ENCODE measurements around the gene SYNDIG1.

Gene SYNDIG1

DNA sequence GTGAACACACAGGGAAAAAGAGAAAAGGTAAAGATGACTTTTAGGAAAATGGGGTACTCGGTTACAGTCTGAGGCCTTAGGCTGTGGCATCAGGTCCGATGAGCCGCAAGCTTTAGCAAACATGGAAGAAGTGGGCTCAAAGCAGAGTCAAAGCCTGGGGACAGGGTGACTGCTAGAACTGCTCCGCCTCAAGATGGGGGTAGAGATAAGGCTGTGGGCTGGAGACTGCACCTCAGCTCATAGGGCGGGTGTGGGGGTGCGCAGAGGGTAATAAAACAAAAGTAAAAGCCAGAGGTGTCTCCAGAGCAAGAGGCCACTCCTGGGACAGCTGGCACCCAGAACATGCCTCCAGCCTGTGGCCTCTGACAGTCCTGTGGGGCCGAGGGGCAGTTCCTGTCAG is 21.3 kb upstream of the SYNDIG1 start:
- DNase-seq = no peak

DNA sequence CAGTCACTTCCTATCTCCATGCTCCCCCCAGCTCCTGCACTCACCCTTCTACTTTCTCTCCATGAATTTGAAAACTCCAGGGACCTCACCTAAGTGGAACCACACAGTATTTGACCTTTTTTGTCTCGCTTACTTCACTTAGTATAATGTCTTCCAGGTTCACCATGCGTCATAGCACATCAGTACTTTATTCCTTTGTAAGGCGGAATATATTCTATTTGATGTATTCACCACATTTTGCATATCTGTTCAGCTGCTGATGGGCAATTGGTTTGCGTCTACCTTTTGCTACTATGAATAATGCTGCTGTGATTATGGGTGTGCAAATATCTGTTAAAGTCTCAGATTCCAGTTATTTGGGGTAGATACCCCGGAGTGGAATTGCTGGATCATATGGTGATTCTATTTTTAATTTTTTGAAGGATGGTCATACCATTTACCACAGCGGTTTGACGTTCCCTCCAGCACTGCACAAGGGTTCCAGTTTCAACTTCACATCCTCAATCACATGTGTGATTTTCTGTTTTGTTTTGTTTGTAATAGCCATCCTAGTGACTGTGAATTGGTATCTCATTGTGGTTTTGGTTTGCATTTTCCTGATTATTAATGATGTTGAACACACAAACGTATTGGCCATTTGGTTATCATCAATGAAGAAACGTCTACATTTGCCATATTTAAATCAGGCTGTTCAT is 20.3 kb upstream of the SYNDIG1 start:
- DNase-seq = no peak

DNA sequence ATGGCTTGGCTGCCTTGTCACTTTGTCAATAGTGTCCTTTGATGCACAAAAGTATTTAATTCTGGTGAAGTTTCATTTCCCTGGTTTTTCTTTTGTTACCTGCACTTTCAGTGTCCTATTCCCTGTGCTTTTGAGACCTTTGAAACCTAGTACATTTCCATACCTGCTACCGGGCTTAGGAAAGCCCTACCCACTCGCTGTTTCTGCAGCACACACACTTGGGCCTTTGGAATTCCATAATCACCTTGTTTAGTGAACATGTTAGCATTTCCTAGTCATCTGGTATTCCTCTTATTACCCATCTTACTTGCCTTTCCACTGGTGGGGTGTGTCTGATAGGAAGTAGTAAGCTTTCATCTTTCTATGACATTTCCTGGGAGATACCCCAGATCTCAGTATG is 19.3 kb upstream of the SYNDIG1 start:
- no peak for DNase-seq

DNA sequence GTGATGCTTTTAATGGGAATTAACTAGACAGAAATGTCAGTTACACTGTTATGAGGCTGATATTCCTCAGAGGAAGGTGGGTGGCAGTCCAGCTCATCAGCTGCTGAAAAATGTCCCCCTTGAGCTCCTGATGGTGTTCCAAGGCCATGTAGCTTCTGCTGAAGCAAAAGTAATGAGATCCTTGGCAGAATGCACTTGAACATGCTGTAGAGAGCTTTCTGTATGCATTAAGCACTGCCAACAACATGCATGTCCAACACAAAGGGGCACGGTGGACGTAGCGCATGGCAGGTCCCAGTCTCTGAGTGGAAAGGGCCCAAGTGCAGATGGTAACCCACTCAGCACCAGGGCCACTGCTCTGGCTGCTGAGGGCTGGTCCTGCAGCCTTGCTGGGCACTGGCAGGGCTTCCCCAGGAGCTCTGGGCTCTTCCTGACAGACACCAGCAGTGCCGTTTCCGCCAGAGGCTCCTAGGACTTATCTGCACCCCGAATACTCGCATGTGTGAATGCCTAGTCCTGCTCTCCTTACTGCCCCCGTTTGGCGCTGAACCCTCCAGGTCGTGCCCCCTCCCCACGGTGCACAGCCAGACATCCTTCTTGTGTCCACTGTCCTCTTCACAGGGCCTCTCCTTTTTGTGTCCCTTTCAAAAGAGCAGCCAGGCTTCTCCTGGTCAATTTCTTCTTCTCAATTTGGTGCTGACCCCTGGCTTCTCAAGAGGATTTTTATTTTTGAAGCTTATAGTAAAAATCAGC is 18.6 kb upstream of the SYNDIG1 start:
- no peak for DNase-seq

DNA sequence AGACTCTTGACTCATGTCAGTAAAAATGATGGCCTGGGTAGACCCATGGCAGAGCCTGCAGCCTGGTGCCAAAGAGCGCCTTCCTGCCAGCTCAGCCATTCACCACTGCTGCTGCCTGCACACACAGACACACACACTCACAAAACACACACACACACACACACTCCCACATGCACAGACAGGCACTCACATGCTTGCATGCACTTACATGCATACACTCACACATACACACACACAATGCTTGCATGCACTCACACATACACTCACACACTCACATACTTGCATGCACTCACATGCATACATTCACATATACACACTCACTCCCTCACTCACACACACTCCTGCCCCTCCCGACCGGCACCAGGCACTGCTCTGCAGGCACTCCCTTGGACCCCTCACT is 18.0 kb upstream of the SYNDIG1 start:
- DNase-seq = no peak

DNA sequence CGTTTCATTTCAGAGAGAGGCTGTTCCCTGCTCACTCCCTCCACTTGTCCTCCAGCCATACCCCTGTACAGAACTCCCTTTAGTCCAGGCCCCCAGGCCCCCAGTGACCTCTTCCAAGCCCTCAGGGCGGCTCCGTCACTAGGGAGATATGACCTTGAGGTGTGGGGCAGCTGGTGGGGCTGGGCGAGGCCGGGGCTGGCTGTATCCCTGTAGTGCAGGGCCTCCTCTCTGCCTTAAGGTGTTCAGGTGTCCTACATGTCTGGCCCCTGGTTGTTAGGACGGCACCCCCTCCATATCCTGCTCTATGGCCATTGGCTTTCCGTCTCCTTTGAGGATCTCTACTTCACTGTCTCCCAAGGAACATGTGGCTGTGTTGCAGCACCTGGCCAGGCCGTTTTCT is 17.4 kb upstream of the SYNDIG1 start:
- no peak for DNase-seq

DNA sequence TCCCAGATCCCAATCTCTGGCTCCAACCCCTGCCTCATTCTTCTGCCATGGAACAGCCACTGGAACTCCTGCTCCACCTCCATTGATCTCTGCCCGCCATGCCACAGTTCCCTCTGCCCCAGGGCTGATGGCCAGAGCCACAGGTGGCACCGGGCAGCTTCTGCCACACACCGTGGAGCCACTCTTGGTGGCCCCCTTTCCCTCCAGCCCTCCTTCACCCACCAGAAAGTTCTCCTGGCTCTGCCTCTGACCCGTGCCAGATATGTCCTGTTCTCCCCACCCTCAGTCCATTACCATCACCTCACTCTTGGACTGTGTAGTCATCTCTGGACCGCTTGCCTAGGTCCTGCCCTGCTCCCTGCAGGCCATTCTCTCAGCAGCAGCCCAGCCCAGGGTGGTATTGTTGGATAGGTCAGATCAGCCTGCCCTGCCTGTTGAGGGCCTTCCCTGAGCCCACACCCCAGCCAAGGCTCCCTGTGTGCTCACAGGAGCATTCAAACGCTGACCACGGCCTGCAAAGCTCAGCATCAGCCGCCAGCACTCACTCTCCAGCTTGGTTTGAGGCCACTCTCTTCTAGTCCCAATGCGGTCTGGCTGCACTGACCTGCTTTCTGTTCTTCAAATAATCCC is 16.8 kb upstream of the SYNDIG1 start:
- no peak for DNase-seq

DNA sequence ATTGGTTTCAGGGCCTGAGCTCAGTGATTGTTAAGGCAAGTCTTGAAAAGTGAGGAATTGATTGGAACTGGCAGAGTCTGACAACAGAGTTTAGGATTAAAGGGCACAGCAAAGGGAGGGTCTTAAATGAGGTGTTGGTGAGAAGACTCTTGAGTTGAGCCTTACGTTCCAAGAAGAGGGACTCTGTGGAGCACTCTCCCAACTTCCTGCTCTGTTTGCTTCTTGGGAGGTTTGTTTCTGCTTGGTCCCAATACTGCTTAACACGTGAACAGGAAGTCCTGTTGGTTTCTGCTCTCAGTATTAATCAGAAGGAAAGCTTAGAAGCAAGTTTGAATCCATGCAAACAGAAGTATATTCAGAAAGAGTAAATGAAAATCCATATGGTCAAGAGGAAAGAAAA is 15.6 kb upstream of the SYNDIG1 start:
- no peak for DNase-seq

DNA sequence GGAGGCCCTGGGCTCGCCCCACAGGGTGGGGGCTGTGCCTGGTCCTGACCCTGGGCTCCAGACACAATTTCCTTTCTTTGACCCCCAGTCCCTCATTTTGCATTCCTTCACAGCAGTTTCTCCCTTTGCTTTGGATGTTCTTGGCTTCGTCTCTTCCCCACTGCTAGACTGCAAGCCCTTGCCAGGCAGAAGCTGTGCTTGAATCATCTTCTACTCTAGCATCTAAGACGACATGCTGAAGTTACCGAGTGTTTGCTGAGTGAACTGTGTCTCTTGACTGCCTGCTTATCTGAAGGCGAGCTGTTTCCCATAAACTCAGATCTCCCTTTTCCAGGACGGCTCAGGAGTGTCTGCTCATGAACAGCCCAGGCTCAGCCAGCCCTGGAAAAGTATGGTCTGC is 14.3 kb upstream of the SYNDIG1 start:
- DNase-seq = no peak

DNA sequence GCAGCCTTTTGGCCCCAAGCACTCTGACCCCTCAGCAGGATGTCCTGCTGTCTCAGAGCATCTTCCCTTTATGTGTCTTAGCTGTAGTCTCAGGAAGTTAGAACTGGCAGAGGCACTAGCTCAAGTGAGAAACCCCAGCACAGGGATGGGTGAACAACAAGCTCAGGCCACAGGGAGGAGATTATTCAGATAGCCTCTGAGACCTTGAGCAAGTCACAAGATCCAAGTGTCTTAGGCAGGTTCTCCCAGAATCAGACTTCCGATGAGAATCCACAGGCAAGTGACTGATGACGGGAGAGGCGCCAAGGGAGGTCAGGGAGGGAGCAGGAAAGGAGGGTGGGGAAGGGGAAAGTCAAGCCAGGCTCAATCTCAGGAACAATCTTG is 13.0 kb upstream of the SYNDIG1 start:
- DNase-seq = no peak

DNA sequence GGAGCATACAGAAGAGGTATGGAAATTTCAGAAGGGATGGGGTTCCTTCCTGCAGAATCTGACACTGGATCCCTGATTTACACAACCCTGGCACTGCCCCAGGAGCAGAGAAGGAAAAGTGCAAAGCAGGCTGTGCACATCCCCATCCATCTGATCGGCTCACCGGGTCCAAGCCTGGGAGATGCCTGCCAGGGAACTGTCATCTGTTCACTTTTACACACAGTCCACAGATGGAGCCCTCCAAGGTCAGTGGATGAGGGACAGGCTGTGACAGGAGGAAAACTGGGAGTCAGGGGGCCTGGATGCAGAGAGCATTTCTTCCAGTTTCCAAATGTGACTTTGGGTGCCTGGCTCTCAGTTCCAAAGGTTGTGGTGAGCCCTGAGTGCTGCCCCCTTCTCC is 11.0 kb upstream of the SYNDIG1 start:
- DNase-seq = no peak

DNA sequence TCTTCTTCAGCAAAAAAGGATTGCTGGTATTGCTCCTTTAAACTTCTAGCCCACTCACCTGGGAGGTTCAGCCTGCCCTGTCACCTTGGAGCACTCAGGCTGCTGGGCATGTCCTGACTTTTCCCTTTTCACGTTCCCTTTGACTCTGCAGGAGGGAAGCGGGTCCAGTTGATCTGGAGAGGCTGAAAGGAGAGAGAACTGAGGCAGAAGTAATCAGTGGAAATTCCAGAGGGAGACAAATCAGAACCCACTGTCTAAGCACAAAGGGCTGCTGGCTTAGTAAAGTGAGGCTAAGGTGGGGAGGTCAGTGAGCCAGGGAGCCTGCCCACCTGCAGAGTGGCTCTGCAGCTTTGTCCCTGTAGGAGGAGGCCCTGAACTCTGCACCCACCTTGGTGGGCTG is 9.7 kb upstream of the SYNDIG1 start:
- DNase-seq = no peak

DNA sequence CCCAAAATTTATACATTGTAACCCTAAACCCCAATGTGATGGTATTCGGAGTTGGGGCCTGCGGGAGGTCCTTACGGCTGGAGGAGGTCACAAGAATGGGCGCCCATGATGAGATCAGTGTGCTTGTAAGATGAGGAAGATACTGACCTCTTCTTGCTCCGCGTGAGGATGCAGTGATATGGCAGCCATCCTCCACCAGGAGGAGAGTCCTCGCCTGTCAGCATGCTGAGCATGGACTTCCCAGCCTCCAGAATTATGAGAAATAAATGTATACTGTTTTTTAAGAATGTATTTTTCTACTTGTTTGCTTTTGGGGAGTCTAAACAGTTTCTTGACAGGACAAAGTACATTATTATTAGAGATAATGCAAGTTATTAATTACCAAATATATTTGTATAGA is 8.7 kb upstream of the SYNDIG1 start:
- no peak for DNase-seq

DNA sequence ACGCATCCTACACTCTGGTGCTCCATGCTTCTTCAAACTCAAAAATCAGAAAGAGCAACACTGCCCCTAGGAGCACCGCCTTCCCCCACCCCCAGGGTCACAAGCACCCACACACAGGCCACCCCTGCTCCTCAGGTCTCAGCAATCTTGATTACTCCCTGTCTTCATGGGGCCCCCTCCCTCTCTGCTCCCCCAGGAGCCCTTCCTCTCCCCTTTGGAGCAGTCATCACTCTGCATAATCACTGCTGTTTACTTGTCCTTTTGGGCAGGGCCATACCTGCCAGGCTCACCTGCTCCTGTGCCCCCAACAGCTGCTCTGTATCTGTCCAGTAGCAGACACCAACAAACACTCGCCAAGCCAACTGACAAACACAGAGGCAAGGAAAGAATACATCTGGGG is 7.6 kb upstream of the SYNDIG1 start:
- no peak for DNase-seq

DNA sequence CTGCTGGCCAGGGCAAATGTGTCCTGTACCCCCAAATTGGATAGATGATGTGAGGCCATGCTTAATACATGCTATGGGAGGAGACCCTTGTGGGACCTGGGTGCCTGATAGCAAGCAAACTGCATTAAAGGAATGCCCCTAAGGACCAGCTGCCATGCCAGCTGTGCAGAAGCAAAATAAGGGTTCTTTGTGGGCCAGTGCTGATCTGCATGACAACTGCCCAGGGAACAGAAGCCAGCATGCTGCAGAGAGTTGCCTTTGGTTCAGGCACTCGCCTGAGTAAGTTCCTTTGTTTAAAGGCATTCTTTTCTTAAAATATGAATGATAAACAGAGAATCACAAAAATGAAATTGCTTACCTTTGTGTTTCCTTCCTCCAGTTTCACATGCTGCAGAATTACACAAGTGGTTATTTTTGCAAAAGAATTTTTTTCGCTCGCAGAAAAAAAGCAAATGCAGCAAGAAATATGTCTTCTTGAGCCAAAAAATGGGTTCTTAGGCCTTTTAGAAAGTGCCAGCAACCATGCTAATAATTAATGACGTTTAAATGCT is 6.9 kb upstream of the SYNDIG1 start:
- no peak for DNase-seq

DNA sequence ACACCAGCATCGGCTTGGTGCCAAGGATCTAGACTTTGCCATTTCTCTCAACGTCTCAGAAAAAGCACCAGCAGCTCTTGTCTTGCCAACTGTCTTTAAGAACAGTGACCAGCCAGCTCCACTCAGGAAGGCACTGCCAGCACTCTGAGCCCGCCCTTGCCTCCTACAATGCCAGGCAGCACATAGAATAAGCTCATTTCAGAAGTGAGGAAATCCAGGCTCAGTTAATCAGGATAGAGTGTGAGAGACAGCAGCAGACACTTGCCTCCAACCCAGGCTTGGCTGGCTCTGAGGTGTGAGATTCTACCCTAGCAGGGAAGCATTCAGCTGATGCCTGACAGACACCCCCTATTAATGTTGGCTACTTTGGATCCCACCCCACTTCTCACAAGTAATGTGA is 4.3 kb upstream of the SYNDIG1 start:
- no peak for DNase-seq

DNA sequence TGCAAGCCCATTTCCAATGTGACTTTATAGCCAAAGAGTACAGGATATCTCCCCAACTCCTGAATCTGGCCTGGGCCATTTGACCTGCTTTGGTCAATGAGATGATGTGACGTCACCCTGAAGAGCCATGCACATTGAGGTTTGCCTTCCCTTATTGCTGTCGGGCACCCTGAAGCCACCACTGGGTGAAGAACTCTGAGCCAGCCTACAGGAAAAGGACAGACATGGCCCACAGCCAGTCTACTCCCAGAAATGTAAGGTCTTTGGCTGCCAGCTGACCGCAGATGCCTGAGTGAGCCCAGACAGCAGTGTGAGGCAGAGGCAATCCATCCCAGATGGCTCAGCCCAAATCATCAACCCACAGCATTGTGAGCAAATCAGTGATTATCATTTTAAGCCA is 3.7 kb upstream of the SYNDIG1 start:
- no peak for DNase-seq

DNA sequence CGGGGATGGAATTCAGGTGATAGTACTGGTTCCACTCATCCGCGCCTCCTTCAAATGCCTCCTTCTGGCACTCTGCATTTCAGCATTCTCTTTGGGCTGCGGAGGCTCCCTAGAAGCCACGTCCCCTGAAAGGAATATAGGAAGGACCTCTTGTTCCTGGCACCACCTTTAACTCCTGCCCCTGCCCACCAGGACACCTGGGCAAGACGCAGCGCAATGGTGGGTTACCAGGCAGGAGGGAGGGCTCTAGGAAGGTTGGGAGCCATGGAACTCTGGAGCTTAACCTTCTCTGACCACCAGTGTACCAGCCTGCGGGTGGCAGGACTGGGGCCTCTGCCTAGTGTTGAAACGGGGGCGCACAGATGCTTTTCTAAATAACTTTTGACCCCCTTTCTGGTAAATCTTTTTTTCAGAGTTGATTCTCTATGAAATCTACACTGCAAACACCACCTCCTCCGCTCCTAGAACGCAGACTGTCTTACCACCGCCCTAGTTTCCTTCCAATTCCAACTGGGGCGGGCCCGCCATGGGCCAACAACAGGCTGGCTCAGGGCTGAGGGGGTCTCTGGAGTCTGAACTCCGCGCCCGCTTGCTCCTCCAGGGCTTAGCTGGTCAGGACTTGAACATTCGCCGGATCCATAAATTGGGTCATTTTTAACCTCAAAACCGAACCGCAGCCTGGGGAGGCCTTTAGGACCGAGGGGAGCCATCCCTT is 871 bp upstream of the SYNDIG1 start:
- DNase-seq = no peak

DNA sequence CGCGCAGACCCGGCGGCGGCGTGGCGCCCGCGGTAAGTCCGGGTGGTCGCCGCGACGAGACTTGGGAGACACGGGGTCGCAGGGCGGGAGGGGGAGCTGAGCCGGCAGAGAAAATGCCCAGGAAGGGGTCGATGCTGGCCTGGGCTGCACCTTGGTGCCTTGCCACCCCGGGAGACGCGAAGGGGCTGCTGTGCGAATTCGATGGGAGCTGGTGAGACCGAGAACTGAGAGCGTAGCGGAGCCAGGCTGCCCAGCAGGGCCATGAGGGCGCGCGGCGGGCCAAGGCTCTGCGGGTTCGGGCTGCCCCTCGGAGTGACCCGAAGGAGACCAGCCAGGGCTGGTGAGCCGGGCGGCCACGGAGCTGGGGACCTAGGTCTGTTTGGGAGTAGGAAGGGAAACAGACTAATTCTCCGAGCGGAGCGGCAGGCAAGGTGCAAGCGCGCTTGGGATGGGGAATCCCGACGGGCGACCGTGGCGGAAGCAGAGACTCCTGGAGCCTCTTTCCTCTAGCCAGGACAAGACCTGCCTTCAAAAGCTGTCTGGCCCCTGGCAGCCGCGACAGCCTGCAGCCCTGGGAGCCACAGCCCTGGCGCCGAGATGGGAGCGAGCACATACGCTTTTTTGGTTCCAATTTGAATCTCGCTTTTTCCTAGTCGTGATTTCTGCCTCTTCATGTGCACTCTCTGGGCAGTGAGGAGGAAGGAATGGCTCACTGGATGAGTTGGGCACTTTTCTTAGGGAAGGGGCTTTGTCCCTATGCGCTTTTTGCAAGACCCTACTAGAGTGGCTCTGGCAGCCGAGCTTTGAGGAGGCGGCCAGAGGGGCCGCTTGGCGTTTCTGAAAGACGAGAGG is 691 bp downstream of the SYNDIG1 start:
- DNase-seq = no peak

DNA sequence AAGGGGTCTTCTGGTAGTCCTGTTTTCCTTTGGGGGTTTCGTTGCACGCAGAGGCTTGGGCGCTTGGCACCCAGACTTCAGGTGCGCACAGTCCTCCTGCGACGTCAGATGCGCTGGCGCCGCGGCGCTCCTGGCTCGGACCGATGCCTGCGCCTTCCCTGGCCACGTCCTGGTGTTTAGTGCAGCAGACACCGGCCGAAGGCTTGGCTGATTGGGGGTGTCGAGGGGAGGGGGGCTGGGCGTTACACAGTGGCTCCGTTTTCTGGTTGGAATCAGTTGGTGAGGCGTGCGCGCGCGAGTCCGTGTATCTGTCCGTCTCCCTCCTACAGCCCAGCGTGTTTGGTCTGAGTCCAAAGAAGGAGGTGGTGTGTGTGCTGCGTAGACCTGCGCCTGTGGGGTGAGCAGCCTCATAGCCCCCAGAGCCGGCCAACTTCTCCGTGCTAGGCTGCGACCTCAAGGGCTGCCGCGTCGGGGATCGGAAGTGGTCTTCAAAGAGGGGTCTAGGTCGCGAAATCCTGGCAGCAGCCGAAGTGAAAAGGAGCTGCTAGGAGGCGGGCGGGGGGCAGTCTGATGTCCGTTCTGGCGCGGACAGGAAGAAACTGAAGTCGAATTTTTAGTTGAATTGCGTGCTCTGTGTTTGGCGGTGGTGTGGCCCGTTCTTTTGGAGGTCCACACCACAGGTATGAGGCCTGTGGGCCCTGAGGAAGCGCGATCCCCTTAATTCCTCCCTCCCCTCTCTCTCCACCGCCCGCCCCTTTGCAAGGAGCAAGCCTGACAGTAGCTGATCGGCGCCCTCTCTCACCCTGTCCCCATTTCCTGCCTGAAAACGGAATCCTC is 1.5 kb downstream of the SYNDIG1 start:
- DNase-seq = no peak

DNA sequence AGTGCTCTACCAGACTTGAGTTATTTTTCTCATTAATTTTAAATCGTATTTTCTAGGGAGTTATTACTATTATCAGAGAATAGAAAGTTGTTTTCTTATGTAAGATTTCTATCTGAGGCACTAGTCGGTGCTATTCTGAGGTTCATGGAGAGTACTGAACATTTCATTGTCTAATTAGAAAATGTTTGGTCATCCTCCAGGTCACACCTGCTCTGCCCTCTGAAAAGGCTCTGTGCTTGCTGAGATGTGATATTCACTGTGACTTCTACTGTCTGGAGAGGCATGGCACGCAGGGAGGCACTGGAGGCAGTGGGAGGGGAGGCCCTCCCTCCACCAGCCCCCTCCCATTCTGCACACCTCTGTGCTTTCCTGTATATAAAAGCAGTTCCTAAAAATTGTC is 3.0 kb downstream of the SYNDIG1 start:
- no peak for DNase-seq
